MM.1S (cell line): ENCODE measurements around the gene SHMT2.

ENCODE experiments used
- EZH2 ChIP-seq: fragments of 300-600 bp; sonication (generic); optimal IDR thresholded peaks from 2 replicates; pipeline ENCODE3; 2017; ENCODE audit warnings: low read depth, mild to moderate bottlenecking, antibody characterized with exemption, low read length, mixed read lengths
- EZH2phosphoT487 ChIP-seq: fragments of 300-600 bp; sonication (generic); IDR thresholded peaks from 2 replicates; pipeline ENCODE4 v1.6.1; 2018; ENCODE audit warnings: antibody characterized with exemption, low read length
- TF ChIP-seq, protein P1 (sequence below): fragments of 300-600 bp; sonication (generic); IDR thresholded peaks from 2 replicates; pipeline ENCODE4 v1.5.1; 2016; ENCODE audit warnings: antibody characterized with exemption, low read length, mixed read lengths

- TF ChIP-seq, protein P1, sequence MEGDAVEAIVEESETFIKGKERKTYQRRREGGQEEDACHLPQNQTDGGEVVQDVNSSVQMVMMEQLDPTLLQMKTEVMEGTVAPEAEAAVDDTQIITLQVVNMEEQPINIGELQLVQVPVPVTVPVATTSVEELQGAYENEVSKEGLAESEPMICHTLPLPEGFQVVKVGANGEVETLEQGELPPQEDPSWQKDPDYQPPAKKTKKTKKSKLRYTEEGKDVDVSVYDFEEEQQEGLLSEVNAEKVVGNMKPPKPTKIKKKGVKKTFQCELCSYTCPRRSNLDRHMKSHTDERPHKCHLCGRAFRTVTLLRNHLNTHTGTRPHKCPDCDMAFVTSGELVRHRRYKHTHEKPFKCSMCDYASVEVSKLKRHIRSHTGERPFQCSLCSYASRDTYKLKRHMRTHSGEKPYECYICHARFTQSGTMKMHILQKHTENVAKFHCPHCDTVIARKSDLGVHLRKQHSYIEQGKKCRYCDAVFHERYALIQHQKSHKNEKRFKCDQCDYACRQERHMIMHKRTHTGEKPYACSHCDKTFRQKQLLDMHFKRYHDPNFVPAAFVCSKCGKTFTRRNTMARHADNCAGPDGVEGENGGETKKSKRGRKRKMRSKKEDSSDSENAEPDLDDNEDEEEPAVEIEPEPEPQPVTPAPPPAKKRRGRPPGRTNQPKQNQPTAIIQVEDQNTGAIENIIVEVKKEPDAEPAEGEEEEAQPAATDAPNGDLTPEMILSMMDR, result no peak
- TF ChIP-seq EZH2phosphoT487, result no peak
- no peak for TF ChIP-seq EZH2
These were observed 23.6 kb upstream of the SHMT2 start for GRCh38 chr12:57205931-57206330.
